ENCODE results near the gene WIZ.
"Not testable (repeated sequence)": the region's sequence is repeated elsewhere in the genome, so short reads cannot be mapped to it uniquely, and the experiment has no call there.

WIZ gene

GRCh38 chr19:15487038-15487437 lies 37.3 kb upstream of the WIZ start:
- Mint-ChIP-seq H3K27ac (no peak overlapping the region), H3K27me3 (ENCODE audit: low read depth) (no peaks in the 10 kb centered on the region), H3K9me3 (peaks cover 9% of the 10 kb centered on the region), H3K4me3 (no peak overlapping the region), H3K36me3 (ENCODE audit: low read depth) (no peaks in the 10 kb centered on the region), H3K4me1 (no peaks in the 10 kb centered on the region)
- TF ChIP-seq CTCF (IDR thresholded peaks at IDR 0.05; ENCODE audit: unreplicated experiment in 3 of 3): no peak

GRCh38 chr19:15485768-15486167 lies 36.0 kb upstream of the WIZ start:
- H3K9me3 Mint-ChIP-seq; H3K27me3 Mint-ChIP-seq (ENCODE audit: low read depth); H3K36me3 Mint-ChIP-seq (ENCODE audit: low read depth); H3K4me1 Mint-ChIP-seq; H3K27ac Mint-ChIP-seq; H3K4me3 Mint-ChIP-seq: not testable (repeated sequence)

GRCh38 chr19:15480996-15481395 lies 31.2 kb upstream of the WIZ start:
- H3K27me3 Mint-ChIP-seq (ENCODE audit: low read depth); H3K36me3 Mint-ChIP-seq (ENCODE audit: low read depth); H3K4me3 Mint-ChIP-seq; H3K27ac Mint-ChIP-seq; H3K9me3 Mint-ChIP-seq; H3K4me1 Mint-ChIP-seq: not testable (repeated sequence)

GRCh38 chr19:15479391-15480345 lies 29.9 kb upstream of the WIZ start, which contains the start of gene PGLYRP2:
Gene PGLYRP2 (minus strand): TSS chr19:15479501. CDS start chr19:15479371, 130 bp downstream.
- Mint-ChIP-seq H3K4me1 (no peaks in the 10 kb centered on the region), H3K9me3 (peaks cover 5% of the 10 kb centered on the region), H3K4me3 (no peak within 1 kb of the TSS), H3K36me3 (ENCODE audit: low read depth) (no peaks in the 10 kb centered on the region), H3K27me3 (ENCODE audit: low read depth) (no peaks in the 10 kb centered on the region), H3K27ac (no peak within 1 kb of the TSS)
- TF ChIP-seq CTCF (IDR thresholded peaks at IDR 0.05; ENCODE audit: unreplicated experiment in 3 of 3): no peak

- Mint-ChIP-seq H3K36me3 (ENCODE audit: low read depth) (no peaks in the 10 kb centered on the region), H3K4me3 (no peak overlapping the region), H3K9me3 (peaks cover 7% of the 10 kb centered on the region), H3K4me1 (no peaks in the 10 kb centered on the region), H3K27me3 (ENCODE audit: low read depth) (peaks cover 18% of the 10 kb centered on the region), H3K27ac (no peak overlapping the region)
- no peak for TF ChIP-seq CTCF (IDR thresholded peaks at IDR 0.05; ENCODE audit: unreplicated experiment in 3 of 3)
These were observed 26.6 kb upstream of the WIZ start for GRCh38 chr19:15476325-15476724.

GRCh38 chr19:15475611-15476010 lies 25.9 kb upstream of the WIZ start:
- no peak overlapping the region for H3K27ac Mint-ChIP-seq
- H3K9me3 Mint-ChIP-seq: peaks cover 7% of the 10 kb centered on the region
- peaks cover 25% of the 10 kb centered on the region for H3K27me3 Mint-ChIP-seq (ENCODE audit: low read depth)
- H3K36me3 Mint-ChIP-seq (ENCODE audit: low read depth): no peaks in the 10 kb centered on the region
- TF ChIP-seq CTCF (IDR thresholded peaks at IDR 0.05; ENCODE audit: unreplicated experiment in 3 of 3): no peak
- no peaks in the 10 kb centered on the region for H3K4me1 Mint-ChIP-seq
- no peak overlapping the region for H3K4me3 Mint-ChIP-seq

- H3K9me3 Mint-ChIP-seq: peaks cover 7% of the 10 kb centered on the region
- H3K36me3 Mint-ChIP-seq (ENCODE audit: low read depth): no peaks in the 10 kb centered on the region
- TF ChIP-seq CTCF (IDR thresholded peaks at IDR 0.05; ENCODE audit: unreplicated experiment in 3 of 3): no peak
- peaks cover 29% of the 10 kb centered on the region for H3K27me3 Mint-ChIP-seq (ENCODE audit: low read depth)
- H3K4me3 Mint-ChIP-seq: no peak overlapping the region
- H3K27ac Mint-ChIP-seq: no peak overlapping the region
- no peaks in the 10 kb centered on the region for H3K4me1 Mint-ChIP-seq
These were observed 25.4 kb upstream of the WIZ start for GRCh38 chr19:15475169-15475568.

GRCh38 chr19:15473821-15474220 lies 24.1 kb upstream of the WIZ start:
- H3K27ac Mint-ChIP-seq; H3K4me1 Mint-ChIP-seq; H3K9me3 Mint-ChIP-seq; H3K36me3 Mint-ChIP-seq (ENCODE audit: low read depth); H3K4me3 Mint-ChIP-seq: not testable (repeated sequence)
- peaks cover 43% of the 10 kb centered on the region for H3K27me3 Mint-ChIP-seq (ENCODE audit: low read depth)
